ENCODE results near the gene CYP2B6. TPM values are rescaled to one million over a fixed set of nuclear protein-coding genes. Genes with fewer than 3 reads are reported as not detected.
"Not testable (repeated sequence)": the region's sequence is repeated elsewhere in the genome, so short reads cannot be mapped to it uniquely, and the experiment has no call there.

CYP2B6 gene
- total RNA-seq, 1 experiment from 2014 or later, result not detected

- not testable (repeated sequence) for DNase-seq (ENCODE audit: low read depth)
These were observed 10.2 kb upstream of the CYP2B6 start for GRCh38 chr19:40980743-40981442.

- no peak for DNase-seq (ENCODE audit: low read depth)
These were observed 9.5 kb upstream of the CYP2B6 start for GRCh38 chr19:40981591-40981990.

DNA sequence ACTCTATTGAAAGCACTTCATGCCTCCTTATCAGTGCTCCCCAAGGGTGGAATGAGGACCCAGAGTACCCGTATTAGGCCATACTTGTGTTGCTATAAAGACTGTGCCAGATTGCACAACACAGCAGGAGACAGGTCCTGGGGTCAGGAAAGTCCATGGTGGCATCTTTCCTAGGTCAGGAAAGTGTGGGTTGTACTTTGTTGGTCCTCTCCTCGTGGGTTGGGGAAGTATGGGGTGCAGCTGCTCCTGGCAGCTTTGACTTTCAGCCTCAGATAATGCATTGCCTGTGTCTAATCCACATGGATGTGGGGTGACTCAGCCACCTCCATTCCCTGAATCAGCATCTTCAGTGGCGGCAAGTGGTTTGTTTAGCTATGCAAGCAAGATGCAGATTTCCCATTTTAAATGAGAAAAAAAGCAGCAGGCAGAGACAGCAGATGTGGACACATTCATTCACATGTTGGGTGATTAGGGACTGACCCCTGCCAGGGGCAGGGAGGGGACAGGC, 8.4 kb upstream of the CYP2B6 start:
- no peak for DNase-seq (ENCODE audit: low read depth)

DNA sequence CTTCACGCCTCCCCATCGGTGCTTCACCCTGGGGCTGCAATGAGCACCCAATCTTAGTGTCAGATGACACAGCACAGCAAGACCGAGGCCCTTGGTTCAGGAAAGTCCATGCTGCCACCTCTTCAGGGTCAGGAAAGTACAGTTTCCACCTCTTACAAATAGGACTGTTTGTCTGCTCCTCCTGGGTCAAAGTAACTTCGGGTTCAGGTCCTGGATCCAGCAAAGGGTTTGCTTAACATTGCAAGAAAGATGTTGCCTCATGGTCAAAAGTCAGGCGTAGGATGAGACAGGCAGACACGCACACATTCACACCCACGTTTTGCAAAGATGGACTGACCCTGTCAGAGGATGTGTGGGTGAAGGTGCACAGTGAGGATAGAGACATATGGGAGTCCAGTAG, 1.6 kb upstream of the CYP2B6 start:
- DNase-seq (ENCODE audit: low read depth), result no peak

DNA sequence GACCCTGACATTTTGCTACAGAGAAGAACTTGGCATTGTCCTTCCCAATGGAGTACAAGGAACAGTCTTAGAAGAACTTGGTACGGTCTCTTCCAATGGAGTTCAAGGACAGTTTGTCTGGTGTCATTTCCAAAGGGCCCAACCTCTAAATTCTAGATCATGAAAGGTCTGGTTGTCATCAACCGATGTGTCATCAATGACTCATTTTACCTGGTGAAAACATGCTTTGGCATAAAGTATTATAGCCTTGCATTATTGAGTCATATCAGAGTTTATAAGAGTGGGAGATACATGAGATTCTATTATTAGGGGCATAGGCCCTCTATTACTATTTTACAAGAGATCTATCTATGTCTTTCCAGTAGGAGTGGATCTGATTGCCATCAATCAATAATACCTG, 4.3 kb downstream of the CYP2B6 start:
- no peak for DNase-seq (ENCODE audit: low read depth)

DNA sequence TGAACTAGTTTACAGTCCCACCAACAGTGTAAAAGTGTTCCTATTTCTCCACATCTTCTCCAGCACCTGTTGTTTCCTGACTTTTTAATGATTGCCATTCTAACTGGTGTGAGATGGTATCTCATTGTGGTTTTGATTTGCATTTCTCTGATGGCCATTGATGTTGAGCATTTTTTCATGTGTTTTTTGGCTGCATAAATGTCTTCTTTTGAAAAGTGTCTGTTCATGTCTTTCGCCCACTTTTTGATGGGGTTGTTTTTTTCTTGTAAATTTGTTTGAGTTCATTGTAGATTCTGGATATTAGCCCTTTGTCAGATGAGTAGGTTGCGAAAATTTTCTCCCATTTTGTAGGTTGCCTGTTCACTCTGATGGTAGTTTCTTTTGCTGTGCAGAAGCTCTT, 7.9 kb downstream of the CYP2B6 start:
- not testable (repeated sequence) for DNase-seq (ENCODE audit: low read depth)

- DNase-seq (ENCODE audit: low read depth), result peak; percentile 38
These were observed 9.2 kb downstream of the CYP2B6 start for GRCh38 chr19:41000310-41000737.

- DNase-seq (ENCODE audit: low read depth), result peak; percentile 24
These were observed 10.3 kb downstream of the CYP2B6 start for GRCh38 chr19:41001243-41001971.

DNA sequence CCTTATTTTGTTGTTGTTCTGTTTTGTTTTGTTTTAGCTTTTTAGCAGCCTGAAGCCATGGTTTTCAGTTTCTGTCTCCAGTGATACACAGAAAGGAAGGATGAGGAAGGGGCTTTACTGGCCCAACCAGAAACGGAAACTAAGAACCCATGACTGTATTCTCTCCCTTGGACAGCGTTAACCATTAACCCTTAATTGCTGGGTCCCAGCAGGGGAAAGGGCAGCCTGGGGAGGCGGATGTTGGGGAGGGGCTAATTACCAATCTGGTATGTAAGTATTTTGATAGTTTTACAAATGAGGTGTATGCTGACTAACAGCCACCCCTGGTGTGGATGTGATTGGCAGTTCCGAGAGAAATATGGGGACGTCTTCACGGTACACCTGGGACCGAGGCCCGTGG, 12.6 kb downstream of the CYP2B6 start:
- not testable (repeated sequence) for DNase-seq (ENCODE audit: low read depth)

GRCh38 chr19:41009700-41010235, 18.7 kb downstream of the CYP2B6 start:
- DNase-seq (ENCODE audit: low read depth), result no peak

- no peak for DNase-seq (ENCODE audit: low read depth)
These were observed 22.3 kb downstream of the CYP2B6 start for GRCh38 chr19:41013359-41013758.

- DNase-seq (ENCODE audit: low read depth), result no peak
These were observed 23.6 kb downstream of the CYP2B6 start for GRCh38 chr19:41014643-41015042.

DNA sequence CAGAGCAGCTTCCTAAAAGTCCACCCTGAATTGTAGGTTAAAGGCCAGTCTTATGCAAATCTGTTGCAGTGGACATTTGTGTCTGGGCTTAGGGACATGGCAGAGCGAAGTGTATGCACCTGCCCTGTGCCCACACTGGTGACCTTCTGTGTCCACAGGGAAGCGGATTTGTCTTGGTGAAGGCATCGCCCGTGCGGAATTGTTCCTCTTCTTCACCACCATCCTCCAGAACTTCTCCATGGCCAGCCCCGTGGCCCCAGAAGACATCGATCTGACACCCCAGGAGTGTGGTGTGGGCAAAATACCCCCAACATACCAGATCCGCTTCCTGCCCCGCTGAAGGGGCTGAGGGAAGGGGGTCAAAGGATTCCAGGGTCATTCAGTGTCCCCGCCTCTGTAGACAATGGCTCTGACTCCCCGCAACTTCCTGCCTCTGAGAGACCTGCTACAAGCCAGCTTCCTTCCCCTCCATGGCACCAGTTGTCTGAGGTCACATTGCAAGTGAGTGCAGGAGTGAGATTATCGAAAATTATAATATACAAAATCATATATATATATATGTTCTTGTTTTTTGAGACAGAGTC, 25.5 kb downstream of the CYP2B6 start:
- no peak for DNase-seq (ENCODE audit: low read depth)

DNA sequence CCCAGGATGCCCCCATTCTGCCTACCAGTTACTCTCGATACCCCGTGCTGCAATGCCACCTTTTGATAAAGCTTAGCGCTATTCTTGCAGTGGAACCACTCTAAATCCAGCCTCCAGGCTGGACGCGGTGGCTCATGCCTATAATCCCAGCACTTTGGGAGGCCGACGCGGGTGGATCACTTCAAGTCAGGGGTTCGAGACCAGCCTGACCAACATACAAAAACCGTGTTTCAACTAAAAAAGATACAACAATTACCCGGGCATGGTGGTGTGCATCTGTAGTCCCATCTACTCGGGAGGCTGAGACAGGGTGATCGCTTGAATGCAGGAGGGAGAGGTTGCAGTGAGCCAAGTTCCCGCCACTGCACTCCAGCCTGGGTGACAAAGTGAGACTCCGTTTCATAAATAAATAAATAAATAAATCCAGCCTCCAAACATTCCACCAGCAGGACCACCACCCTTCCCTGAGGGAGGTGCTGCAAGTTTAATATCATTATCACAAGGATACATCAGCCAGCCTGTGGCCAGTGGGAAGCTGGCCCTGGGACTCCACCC, 27.7 kb downstream of the CYP2B6 start:
- no peak for DNase-seq (ENCODE audit: low read depth)

GRCh38 chr19:41019346-41019745, 28.3 kb downstream of the CYP2B6 start:
- DNase-seq (ENCODE audit: low read depth), result no peak

DNA sequence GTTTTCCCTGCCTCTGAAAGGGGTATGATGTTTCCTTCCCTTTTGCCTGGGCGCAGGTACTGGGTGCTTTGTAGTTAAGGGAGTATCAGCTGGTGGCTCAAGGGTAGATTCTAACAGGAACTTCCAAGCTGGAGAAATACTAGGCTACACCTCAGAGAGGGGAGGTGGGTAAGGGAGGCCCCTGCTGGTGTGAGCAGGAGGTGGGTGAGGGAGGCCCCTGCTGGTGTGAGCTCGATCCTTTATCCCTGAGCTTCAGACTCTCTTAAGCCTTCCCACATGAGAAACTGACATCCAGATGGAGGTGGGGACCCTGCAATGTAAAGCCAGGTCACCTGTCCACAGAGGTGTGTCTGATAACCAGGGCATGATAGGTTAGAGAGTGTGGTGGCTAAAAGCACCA, 32.1 kb downstream of the CYP2B6 start:
- no peak for DNase-seq (ENCODE audit: low read depth)

DNA sequence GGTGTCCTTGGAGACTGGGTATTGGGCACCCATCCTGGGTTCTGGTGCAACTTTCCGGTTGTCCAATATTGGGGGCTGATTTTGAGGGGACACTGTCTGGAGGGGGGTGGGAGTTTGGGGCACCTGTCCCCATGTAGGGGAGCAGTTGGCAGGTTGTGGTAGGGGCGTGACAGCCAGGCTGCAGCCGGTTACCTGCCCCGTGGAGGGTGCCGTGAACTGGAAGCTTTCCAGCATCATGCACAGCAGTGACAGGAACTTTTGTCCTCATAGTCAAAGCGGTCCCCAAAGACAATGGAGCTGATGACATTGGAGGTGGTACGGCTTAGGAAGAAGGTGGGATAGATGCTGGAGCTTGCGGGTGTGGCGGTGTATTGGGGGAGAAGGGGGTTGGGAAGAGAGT, 34.3 kb downstream of the CYP2B6 start:
- DNase-seq (ENCODE audit: low read depth), result no peak

DNA sequence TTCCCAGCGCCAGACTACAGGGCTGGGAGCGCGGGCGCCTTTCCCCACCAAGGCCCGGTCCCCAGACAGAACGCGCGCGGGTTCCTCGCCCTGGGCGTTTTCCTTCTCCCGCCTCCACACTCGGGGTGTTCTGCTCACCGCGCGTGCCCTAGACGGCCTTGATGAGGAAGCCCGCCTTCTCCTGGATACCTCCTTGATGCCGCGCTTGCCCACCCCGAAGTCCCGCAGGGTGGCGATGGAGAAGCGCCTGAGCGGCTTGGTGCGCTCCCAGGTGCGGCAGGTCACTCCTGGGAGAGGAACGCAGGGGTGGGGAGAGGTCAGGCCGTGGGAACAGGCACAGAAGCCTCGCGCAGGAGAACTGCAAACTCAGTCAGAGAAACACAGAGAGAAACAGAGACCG, 34.8 kb downstream of the CYP2B6 start:
- no peak for DNase-seq (ENCODE audit: low read depth)

GRCh38 chr19:41027273-41027967, 36.3 kb downstream of the CYP2B6 start:
- DNase-seq (ENCODE audit: low read depth), result no peak

DNA sequence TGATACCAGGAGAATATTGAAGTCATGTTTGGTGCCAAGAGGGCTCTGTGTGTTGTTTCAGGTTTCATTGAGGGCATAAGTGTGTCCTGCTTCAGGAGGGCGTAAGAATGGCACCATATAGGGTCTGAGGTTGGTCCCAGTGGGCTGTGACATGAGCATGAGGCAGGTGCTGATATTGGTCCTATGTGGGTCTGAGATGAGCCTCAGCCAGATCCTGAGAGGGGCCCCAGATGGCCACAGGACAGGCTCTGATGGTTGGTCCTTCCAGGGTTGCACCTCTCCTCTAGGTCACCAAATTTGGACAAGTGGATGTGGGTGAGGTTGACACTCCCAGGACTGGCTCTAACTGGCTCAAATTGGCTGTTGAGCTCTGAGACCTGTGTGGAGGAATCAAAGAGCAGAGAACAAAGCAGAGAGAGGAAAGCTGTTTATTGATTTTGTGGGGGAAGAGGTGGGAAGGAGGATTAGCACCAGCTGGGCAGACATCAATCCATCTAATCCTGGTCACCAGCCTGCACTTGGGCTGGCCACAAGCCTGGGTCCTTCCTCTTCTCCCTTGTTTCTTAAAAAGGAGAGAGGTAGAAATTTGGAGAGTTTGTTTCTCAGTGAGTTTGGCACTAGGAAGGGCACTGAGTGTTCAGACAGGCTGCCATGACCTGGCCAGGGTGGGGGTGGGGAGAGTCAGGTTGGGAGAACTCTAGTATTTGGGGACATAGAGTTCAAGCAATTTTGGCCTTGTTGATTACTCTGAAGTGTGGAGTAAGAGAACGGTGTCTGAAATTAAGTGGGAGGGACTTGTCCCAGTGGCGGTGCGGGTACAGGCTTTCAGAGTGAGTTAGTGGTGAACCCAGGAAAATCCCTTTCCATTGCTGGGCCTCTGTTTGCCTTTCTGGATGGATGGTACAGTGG, 38.7 kb downstream of the CYP2B6 start:
- DNase-seq (ENCODE audit: low read depth), result no peak
